ENCODE measurements around the gene TAP1.

Gene TAP1

DNA sequence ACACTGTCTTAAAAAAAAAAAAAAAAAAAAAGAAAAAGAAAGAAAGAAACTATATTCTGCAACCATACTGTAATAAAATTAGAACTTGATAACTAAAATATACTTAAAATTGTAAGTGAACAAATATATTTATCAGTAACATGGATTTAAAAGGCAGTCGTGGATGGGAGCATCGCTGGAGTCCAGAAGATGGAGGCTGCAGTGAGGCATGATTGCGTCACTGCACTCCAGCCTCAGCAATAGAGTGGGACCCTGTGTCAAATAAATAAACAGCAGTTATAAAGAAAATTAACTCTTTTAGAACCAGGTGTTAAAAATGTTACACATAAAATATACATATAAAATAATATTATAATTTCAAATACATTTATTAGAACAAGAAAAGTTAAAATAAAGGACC lies 9.2 kb upstream of the TAP1 start:
- DNase-seq (ENCODE audit: low read depth): no peak

DNA sequence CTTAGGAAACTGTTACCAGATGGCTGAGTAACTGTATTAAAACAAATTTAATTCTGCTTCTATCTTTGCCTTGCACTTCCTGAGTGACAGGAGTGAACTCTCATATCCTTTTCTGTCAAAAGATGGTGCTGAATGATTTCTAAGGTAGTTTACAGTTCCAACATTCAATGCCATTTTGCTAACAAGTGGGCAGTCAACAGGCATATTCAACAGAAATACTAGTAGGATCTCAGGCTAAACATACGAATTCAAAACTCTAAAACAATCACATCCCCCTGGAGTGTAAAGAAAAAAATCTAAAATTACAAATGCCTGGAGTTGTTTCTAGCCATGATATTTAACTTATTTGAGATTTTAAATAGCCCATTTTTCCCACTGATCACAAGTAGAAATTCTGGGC lies 7.2 kb upstream of the TAP1 start:
- DNase-seq (ENCODE audit: low read depth): no peak

DNA sequence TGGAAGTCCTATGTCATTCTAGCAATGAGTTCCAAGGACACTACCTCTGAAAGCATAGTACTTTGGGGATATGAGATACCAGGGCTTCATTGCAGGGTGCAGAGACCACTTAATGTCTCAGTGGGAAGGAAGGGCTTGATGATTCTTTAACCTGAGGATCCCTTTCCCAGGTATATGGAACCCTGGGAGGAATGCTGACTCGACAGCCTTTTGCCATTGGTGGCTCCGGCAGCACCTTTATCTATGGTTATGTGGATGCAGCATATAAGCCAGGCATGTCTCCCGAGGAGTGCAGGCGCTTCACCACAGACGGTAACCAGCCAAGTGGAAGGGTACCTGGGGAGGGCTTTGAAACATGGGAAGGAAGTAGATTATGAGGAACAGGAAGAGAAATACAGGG lies 4.7 kb upstream of the TAP1 start:
- no peak for DNase-seq (ENCODE audit: low read depth)

DNA sequence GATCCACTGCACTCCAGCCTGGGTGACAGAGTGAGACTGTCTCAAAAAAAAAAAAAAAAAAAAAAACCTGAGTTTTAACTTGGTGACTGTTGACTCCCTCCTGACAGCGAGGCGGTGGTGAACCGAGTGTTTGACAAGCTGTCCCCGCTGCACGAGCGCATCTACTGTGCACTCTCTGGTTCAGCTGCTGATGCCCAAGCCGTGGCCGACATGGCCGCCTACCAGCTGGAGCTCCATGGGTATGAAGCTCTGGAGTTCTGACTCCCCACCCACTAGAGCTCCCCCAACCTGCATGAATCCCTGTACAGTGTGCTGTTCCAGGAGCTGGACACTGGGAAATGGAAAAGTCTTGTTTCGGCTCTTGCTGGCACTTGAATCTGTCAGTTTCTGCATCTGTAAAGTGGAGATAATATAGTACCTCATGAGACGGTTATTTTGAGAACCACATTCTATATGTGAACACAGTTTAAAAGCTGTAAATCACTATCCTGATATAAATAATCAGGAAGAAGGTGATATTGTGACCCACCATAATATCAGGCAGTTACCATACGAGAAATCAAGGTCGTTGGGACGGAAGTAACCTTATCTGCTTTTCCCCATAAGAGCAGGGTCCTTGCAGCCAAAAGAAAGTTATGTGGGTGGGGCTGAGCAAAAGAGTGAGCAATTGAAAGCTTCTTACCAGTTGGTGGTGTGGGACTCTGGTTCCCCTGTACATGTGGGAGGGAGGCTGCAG lies 3.8 kb upstream of the TAP1 start:
- DNase-seq (ENCODE audit: low read depth): no peak

DNA sequence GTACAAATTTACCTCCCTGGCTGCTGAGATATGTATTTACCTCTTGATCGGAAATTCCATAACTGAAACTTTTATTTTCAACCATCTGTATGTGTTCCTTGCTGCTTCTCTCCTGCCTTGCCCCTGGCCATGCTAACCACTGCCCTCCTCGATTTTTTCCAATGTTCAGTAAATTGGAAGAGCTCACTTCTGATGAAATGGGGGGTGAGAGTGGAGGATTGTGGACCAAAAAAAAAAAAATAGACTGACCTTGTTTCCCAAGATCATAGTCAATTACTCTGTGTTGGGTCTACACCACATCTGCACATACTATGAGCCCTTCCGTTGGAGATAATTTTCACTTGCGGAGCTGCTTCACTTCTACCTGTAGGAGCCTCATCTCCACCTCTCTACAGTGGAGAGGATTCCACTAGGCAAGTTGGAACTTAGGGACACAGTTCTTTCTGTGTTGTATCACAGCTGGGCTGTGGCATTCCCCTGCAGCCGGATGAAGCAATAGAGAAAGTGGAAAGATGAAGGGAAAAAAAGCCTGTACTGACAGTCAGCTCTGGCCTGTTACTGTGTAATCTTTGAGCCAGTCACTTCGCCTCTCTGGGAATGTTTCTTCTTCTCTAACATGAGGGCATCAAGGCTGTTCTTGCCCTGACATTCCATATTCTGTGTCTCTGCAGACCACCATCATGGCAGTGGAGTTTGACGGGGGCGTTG lies 2.1 kb upstream of the TAP1 start:
- no peak for DNase-seq (ENCODE audit: low read depth)

DNA sequence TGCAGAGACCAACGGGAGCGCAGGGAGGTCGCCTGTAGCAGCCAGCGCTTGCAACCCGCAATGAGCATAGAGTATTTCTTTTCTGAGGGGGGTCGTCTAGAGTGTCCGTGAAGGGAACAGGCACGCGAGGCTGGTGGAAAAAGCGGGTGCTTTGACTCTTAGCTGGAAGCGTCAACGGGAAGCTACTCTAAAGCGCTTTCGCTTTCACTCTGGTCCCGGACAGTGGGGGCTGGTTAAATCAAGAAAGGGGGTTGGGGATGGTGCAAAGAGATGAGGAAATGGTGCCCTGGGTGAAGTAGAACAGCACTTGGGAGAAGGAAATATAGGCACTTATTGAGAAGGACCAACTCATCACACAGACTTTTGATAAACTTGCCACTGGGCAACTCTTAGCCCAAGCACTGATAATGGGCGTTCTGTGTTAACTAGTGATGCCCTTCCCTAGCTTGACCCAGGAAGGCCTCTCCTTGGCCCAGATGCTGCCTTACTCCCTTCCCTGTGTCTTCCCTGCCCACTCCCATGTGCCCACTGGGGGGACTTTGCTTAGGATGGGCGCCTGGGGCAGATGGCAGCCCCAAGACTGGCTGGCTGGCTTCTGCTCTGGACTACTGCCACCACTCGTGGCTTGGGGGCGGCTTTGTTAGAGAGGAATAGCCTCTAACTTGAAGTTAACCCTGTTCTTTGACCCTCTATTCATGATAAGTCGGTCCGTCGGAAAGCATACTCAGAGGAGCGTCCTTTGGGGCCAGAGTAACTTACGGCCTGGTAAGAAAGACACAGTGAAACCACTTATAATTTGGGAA lies 1.1 kb upstream of the TAP1 start:
- peak; percentile 57 for DNase-seq (ENCODE audit: low read depth)

DNA sequence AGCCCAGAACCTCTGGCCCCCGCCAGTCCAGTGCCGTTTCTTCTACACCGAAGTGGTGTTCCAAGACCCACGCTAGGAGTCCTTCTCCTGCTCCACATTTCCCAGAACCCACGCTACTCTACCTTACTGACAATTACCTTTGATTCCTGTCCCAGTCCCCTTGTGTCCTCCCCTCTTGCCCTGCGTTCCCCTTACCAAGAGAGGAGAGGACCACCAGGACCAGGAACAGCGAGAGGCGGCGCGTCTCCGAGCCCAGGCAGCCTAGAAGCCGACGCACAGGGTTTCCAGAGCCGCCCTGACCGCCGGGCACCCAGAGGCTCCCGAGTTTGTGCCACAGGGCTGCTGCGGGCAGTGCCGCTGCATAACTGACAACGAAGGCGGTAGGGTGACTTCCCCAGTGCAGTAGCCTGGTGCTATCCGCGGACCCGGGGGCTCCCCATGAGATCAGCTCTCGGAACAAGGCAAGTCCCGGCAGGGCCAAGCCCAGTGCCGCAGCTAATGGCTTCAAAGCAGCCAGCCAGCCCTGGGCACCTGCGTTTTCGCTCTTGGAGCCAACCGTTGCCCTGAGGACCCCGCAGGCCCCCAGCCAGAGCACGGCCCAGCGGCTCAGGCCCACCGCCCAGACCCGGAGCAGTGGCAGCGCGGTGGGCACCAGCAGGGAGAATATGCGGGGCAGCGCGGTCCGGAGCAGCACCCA lies 512 bp downstream of the TAP1 start:
- DNase-seq (ENCODE audit: low read depth): peak; percentile 54

DNA sequence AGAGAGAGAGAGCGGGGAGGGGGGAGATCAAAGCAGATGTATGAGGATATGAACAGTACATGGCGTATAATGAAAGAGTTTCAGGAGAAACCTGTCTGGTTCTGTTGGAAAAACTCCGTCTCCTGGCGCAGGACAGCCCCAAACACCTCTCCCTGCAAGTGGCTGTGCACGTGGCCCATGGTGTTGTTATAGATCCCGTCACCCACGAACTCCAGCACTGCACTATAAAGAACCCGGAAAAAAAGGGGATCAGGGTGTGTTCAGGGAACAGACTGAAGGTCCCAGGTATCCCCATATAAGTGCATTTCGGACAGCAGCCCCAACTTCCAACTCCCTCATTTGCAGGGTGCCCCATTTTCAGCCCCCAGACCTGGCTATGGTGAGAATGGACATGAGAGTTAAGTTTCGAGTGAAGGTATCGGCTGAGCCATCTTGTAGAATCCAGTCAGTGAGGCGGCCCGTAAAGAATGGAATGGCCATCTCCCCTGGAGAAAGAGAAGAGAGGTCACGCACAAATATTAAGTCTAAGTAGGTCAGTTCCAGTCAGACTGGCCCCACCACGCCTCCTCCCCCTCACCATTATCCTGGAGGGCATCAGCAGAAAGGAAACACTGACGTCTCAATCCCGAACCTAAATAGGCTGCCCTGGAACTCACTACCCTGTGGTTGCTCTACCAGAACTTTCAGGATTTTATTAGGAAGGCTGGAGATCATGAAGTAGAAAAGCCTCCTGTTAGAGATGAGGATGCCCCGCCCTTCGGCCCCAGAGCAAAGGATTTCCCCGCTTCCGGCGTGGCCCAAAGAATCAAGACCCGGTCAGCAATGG lies 1.3 kb downstream of the TAP1 start:
- DNase-seq (ENCODE audit: low read depth): peak; percentile 35

DNA sequence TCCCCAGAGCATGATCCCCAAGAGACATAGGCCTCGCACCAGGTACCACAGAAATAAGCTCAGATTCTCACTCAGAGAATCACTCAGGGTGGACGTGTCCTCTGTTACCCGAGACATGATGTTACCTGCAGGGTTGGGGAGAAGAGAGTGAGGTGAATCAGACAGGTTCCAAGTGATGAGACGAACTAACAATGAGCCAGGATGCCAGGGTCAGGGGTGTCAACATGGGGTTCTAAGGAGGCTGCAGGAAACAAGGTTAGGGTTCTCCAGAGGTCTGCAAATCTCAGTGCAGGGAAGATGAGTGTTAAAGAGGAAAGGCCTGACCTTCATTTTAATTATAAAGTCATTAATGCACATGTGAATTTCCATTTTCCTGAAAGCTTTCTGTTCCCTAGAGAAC lies 2.5 kb downstream of the TAP1 start:
- no peak for DNase-seq (ENCODE audit: low read depth)

DNA sequence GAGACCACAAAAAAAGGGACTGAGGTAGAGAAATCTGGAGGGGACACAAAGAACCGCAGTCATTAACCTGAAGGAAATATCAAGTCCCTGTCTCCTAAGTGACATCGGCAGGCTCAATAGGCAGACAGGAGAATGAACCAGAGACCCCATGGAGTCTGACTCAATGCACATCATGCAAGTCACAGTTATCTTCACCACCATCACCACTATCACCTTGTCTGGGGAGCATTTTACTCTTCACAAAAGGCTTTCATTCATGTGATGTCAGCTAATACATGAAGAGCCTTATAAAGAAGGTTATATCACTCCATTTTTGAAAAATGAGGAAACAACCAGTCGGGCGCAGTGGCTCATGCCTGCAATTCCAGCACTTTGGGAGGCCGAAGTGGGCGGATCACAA lies 4.4 kb downstream of the TAP1 start:
- DNase-seq (ENCODE audit: low read depth): no peak

DNA sequence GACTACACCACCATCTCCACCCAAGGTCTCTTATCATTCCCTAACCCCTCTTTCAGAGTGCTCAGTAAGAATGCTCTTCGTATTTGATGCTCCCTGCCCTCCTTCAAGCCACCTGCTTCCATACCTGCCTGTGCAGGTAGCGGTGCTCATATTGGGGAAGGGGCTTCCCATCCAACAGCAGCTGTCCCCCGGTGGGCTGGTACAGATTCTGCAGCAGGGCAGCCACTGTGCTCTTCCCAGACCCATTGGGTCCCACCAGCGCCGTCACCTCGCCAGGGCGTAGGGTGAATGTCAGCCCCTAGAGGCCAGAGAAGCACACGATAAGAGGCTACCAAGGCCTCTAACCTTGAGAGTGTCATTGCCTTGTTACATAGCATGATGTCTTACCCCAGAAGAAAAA lies 5.7 kb downstream of the TAP1 start:
- no peak for DNase-seq (ENCODE audit: low read depth)

DNA sequence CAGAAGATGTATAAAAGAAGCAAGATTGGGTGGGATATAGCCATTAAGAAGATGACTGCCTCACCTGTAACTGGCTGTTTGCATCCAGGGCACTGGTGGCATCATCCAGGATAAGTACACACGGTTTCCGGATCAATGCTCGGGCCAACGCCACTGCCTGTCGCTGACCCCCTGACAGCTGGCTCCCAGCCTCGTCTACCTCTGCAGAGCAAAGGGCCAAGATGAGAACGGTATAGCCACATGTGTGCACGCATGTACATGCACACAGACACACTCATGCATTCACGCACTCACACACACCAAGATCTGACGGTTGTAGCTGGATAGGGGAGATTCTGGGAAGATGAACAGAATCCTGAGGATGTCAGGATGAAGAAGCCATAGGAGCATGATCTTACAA lies 6.5 kb downstream of the TAP1 start:
- no peak for DNase-seq (ENCODE audit: low read depth)

DNA sequence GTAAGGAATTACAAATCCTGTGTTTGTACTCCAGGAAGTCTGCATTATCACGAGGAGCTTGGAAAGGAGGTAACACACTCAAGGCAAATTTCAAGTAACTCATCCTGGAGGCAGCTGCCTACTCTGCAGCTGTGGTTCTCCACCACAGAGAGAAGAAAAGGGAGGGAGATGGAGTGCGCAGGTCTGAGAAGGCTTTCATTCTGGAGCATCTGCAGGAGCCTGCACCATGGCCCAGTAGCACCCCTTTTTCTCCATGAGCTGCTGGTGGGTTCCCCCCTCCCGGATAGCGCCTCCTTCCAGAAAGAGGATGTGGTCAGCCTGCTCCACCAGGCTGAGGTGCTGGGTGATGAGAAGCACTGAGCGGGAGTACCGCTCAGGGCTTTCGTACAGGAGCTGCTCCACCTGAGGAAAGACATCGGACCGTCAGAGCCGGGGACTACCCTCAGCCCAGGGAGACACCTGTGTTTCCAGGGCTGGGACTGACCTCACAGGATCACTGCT lies 8.1 kb downstream of the TAP1 start:
- DNase-seq (ENCODE audit: low read depth): no peak

DNA sequence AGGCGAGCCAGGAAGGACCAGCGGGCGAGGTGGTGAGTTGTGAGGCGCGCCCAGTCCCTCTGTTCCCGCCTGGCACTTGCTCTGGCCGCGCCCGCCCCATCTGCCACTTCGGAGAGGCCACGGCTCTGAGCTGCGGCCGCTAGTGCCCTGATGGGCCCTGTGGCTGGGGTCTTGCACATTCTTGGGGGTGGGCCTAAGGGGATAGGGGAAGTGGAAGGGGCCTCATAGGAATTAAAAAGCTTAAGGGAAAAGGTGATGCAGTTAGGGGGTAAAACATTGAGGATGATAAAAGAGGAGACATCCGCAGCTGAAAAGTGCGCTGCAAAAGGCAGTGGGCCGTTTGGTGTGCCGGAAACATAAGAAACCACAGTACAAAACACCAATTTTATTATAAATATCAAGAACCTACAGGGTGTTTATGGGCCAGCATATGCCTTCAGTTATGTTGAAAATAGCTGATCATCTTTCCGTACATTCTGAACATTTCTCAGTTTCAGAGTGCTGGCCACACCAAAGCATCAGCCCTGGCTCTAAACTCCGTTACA lies 8.6 kb downstream of the TAP1 start:
- no peak for DNase-seq (ENCODE audit: low read depth)

DNA sequence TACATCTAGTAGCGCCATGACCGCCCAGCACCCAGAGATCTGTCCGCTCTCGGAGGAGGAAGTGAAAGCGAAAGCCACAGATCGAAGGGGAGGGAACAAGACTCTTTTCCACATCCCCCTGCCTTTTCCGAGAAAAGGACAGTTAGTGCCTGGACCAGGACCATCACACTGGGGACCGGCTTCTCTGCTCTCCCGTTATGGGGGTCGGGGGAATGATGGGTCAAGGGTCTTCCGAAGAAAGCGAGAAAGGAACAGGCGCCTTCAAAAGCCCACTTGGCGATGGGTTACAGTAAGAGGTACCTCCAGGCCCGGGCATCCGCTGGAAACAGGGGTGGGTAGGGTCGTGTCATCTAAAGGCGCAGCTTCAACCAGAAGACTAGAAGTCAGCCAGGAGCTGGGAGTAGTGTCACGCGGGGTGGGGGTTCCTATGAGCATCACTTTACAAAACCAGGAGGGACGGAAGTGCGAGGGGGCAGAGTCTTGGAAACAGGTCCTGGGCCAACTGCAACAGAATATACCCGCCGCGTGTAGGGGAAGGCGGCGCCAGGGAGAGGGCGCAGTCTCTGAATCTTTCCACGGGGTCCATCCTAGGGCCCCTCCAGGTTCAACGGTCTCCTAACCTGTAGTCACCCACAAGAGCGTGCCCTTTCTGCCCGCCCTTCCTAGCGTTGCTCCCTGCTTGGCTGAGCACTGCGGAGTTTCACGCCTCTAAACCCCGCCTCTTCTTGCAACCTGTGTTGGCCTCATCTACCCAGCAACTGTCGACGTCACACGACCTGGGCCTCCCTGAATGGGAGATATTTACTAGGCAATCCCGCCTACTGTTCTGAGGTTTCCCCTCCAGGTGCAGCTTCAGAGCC lies 9.3 kb downstream of the TAP1 start, which contains the start of gene PSMB8:
Gene PSMB8, minus strand, starts transcription at position 69 of the 860 bp plus-strand sequence. Its CDS starts 51 bp downstream, at position 18.
- DNase-seq (ENCODE audit: low read depth): peak; percentile 94

DNA sequence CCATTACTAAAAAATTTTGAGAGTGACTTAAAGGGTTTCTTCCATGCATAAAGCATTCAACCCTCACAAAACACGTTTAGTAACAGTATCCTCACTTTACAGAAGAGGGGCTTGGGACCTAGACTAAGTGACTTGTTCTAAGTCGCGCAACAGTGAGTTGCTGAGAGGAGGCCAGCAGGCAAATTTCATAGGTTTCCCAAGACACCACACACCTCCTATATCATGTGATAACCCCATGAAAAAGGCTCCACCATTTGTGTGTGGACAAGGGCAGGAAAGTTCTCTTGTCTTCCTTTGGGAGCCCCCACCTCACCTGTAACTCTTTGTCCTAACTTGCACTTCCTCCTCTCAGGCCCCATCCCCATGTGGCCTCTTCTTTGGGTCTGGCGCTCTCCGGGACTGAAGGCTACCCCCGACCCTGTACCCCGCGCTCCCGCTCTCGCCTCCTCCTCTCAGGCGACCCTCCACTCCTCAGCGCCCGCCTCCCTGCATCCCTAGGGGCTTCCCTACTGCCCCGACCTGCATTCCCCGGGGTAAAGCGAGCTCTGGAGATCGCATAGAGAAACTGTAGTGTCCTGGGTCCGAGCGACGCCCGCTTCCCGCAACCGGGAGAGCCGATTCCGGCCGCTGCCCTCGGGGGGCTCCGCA lies 10.0 kb downstream of the TAP1 start:
- no peak for DNase-seq (ENCODE audit: low read depth)

DNA sequence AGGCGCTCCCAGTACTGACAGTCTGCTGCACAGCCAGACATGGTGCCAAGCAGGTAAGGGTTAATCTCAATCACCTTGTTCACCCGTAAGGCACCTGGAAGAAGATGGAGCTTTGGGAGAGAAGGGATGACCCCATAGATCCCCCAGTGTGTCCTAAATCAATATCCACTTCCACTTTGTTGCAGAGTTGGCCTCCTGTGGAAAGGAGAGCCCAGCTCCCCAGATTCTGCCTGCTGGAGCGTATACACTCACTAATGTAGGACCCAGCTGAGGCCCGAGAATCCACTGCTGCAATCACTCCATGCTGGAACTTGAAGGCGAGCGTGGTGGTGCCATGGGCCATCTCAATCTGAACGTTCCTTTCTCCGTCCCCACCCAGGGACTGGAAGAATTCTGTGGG lies 10.8 kb downstream of the TAP1 start:
- no peak for DNase-seq (ENCODE audit: low read depth)

DNA sequence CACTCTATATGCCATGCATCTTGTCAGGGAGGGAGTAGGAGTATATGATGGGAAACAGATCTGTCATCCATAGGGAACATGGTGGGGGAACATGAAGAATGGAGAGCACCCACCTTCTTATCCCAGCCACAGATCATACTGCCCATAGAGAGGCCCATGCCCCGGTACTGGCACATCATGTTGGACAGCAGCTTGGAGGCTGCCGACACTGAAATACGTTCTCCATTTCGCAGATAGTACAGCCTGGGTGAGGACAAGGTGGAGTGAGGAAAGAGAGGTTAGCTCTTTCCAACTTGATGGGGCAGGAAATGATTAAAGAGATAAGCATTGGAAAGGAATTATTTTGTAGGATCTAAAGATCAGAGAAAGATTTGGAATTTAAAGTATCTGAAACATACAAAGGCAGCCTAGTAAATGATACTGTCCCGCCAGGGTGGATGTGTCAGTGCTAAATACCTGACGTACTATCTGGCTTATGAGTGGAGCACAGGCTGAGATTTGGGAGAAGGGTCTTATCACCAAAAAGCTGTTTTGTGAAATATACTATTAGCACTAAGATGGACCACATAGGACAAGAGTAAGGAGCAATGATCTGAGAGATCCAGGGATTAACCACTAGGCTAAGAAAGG lies 11.4 kb downstream of the TAP1 start:
- no peak for DNase-seq (ENCODE audit: low read depth)

Data from EH (cell line).